ENCODE results near the gene ALOX12.

DNA sequence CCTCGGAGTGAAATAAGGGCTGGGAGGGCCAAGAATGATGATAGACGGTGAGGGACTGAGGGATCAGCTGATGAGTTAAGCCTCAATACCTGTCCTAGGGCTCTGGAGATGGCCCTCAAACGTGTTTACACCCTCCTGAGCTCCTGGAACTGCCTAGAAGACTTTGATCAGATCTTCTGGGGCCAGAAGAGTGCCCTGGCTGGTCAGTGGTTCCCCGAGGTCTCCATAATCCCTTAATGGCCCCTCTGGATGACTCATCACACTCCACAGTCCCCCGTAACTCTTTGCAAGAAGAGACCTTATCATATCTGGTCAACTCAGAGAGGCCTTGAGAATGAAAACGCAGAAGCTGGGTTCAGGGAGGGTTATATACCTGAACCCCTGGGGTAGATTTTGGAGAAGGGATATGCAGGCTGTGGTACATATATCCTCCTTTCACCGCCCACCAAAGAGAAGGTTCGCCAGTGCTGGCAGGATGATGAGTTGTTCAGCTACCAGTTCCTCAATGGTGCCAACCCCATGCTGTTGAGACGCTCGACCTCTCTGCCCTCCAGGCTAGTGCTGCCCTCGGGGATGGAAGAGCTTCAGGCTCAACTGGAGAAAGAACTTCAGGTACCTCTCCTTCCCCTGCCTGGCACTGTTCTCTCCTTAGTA, 3.1 kb downstream of the ALOX12 start:
- TF ChIP-seq, protein P1, sequence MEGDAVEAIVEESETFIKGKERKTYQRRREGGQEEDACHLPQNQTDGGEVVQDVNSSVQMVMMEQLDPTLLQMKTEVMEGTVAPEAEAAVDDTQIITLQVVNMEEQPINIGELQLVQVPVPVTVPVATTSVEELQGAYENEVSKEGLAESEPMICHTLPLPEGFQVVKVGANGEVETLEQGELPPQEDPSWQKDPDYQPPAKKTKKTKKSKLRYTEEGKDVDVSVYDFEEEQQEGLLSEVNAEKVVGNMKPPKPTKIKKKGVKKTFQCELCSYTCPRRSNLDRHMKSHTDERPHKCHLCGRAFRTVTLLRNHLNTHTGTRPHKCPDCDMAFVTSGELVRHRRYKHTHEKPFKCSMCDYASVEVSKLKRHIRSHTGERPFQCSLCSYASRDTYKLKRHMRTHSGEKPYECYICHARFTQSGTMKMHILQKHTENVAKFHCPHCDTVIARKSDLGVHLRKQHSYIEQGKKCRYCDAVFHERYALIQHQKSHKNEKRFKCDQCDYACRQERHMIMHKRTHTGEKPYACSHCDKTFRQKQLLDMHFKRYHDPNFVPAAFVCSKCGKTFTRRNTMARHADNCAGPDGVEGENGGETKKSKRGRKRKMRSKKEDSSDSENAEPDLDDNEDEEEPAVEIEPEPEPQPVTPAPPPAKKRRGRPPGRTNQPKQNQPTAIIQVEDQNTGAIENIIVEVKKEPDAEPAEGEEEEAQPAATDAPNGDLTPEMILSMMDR (IDR thresholded peaks at IDR 0.05 in 4 of 5, conservative IDR thresholded peaks at IDR 0.05 in 1 of 5), result no peak
- TF ChIP-seq POLR2A (IDR thresholded peaks at IDR 0.05), result no peak

Data from gastrocnemius medialis (tissue), 4 donors.